NT2/D1 (cell line): ENCODE data around the gene WDR90.

Experiments
- SUZ12 ChIP-seq: IDR thresholded peaks from 2 replicates; pipeline ENCODE4 v1.6.1; 2011; ENCODE audit not compliant: insufficient read length, insufficient read depth; ENCODE audit errors: extremely low read depth
- YY1 ChIP-seq: IDR thresholded peaks from 2 replicates; pipeline ENCODE4 v1.6.1; 2011; ENCODE audit not compliant: insufficient read length, insufficient read depth

- TF ChIP-seq YY1 (no peak), SUZ12 (no peak)
These were observed 939 bp upstream of the WDR90 start for GRCh38 chr16:648071-648780.
